ENCODE data around the gene LPCAT2. TPM values are rescaled to one million over a fixed set of nuclear protein-coding genes. Genes with fewer than 3 reads are reported as not detected.

LPCAT2 gene
- total RNA-seq, 1 experiment from 2014 or later: 62.1 TPM

GRCh38 chr16:55624696-55625095 lies 115.8 kb downstream of the LPCAT2 start:
- CTCF ChIA-PET: no interaction called here
- no TSS peak for BruUV-seq (replicated peaks)
- POLR2A ChIA-PET: no interaction called here

GRCh38 chr16:55625843-55626242 lies 117.0 kb downstream of the LPCAT2 start:
- no peaks in the 10 kb centered on the region for H3K36me3 ChIP-seq (ENCODE audit: control insufficient read depth, insufficient read depth, low read length)
- H3K27ac ChIP-seq (ENCODE audit: low read length): no peak overlapping the region
- no peaks in the 10 kb centered on the region for H3K9me3 ChIP-seq (ENCODE audit: control insufficient read depth, insufficient read depth, low read depth, low read length)
- intact Hi-C loops (cut with micrococcal nuclease; ENCODE audit: unreplicated experiment) (no loop called here), in situ Hi-C loops (cut with HindIII; ENCODE audit: low pct_unique_long_range_greater_than_20kb, low sequenced_read_pairs) (no loop called here)
- CTCF ChIA-PET: no interaction called here
- H3K4me3 ChIP-seq (ENCODE audit: low read depth in 2 of 2, low read length in 2 of 2): no peak overlapping the region
- POLR2A ChIA-PET: interaction anchor here (0.6 kb wide), 1 partner anchor 223 kb away, joined by 3 read pairs; no protein-coding TSS in a partner anchor
- ATAC-seq: no peak
- H3K4me1 ChIP-seq (ENCODE audit: control insufficient read depth, insufficient read depth, low read length): no peaks in the 10 kb centered on the region
- no peaks in the 10 kb centered on the region for H3K27me3 ChIP-seq (ENCODE audit: control insufficient read depth, insufficient read depth, low read length)
- no peak for DNase-seq (ENCODE audit: low read depth, low spot score)
- BruUV-seq (replicated peaks): no TSS peak
- no peak for TF ChIP-seq CTCF (IDR thresholded peaks at IDR 0.05)
- TF ChIP-seq REST (IDR thresholded peaks at IDR 0.05; ENCODE audit: insufficient read depth in 1 of 2, low read depth in 2 of 2, low read length in 1 of 2): no peak
- TF ChIP-seq POLR2AphosphoS5 (IDR thresholded peaks at IDR 0.05; ENCODE audit: low read depth, low read length): no peak
- TF ChIP-seq SIN3A (IDR thresholded peaks at IDR 0.05; ENCODE audit: borderline replicate concordance, insufficient read depth, low read depth, low read length): no peak
- TF ChIP-seq TCF7L2 (IDR thresholded peaks at IDR 0.05; ENCODE audit: low read depth, low read length): no peak

More at GRCh38 chr16:55624696-55625095, 115.8 kb downstream of the LPCAT2 start:
- ATAC-seq (no peak), DNase-seq (ENCODE audit: low read depth, low spot score) (no peak)
- Histone ChIP-seq H3K27me3 (ENCODE audit: control insufficient read depth, insufficient read depth, low read length) (no peaks in the 10 kb centered on the region), H3K9me3 (ENCODE audit: control insufficient read depth, insufficient read depth, low read depth, low read length) (no peaks in the 10 kb centered on the region), H3K4me1 (ENCODE audit: control insufficient read depth, insufficient read depth, low read length) (no peaks in the 10 kb centered on the region), H3K27ac (ENCODE audit: low read length) (no peak overlapping the region), H3K36me3 (ENCODE audit: control insufficient read depth, insufficient read depth, low read length) (no peaks in the 10 kb centered on the region), H3K4me3 (ENCODE audit: low read depth in 2 of 2, low read length in 2 of 2) (no peak overlapping the region)
- intact Hi-C loops (cut with micrococcal nuclease; ENCODE audit: unreplicated experiment): no loop called here
- in situ Hi-C loops (cut with HindIII; ENCODE audit: low pct_unique_long_range_greater_than_20kb, low sequenced_read_pairs): no loop called here
- no peak for TF ChIP-seq CTCF (IDR thresholded peaks at IDR 0.05)
- TF ChIP-seq TCF7L2 (IDR thresholded peaks at IDR 0.05; ENCODE audit: low read depth, low read length): no peak
- TF ChIP-seq SIN3A (IDR thresholded peaks at IDR 0.05; ENCODE audit: borderline replicate concordance, insufficient read depth, low read depth, low read length): no peak
- no peak for TF ChIP-seq POLR2AphosphoS5 (IDR thresholded peaks at IDR 0.05; ENCODE audit: low read depth, low read length)
- TF ChIP-seq REST (IDR thresholded peaks at IDR 0.05; ENCODE audit: insufficient read depth in 1 of 2, low read depth in 2 of 2, low read length in 1 of 2): no peak

All from Panc1 (cell line).